ENCODE results near the gene IGBP1. TPM values are rescaled to one million over a fixed set of nuclear protein-coding genes. Genes with fewer than 3 reads are reported as not detected.

IGBP1 gene
- total RNA-seq, 2 experiments from 2014 or later, result 50.8 to 51.5 TPM

- H3K27me3 Mint-ChIP-seq, result no peaks in the 10 kb centered on the region
- H3K9me3 Mint-ChIP-seq, result no peaks in the 10 kb centered on the region
- POLR2A ChIA-PET, result no interaction called here
- no peak for DNase-seq
- intact Hi-C loops (cut with micrococcal nuclease), result no loop called here
- no peaks in the 10 kb centered on the region for H3K4me1 Mint-ChIP-seq (ENCODE audit: low read depth)
- CTCF ChIA-PET, result no interaction called here
- H3K36me3 Mint-ChIP-seq, result no peaks in the 10 kb centered on the region
- no peak overlapping the region for H3K4me3 Mint-ChIP-seq
- H3K27ac Mint-ChIP-seq, result no peak overlapping the region
Observed at GRCh38 chrX:70124678-70125077, 8.6 kb upstream of the IGBP1 start.

- H3K36me3 Mint-ChIP-seq, result no peaks in the 10 kb centered on the region
- intact Hi-C loops (cut with micrococcal nuclease), result no loop called here
- CTCF ChIA-PET, result no interaction called here
- H3K4me3 Mint-ChIP-seq, result no peak overlapping the region
- H3K27ac Mint-ChIP-seq, result no peak overlapping the region
- POLR2A ChIA-PET, result no interaction called here
- no peaks in the 10 kb centered on the region for H3K27me3 Mint-ChIP-seq
- DNase-seq, result no peak
- H3K9me3 Mint-ChIP-seq, result no peaks in the 10 kb centered on the region
- peaks cover 8% of the 10 kb centered on the region for H3K4me1 Mint-ChIP-seq (ENCODE audit: low read depth)
Observed at GRCh38 chrX:70128071-70128470, 5.2 kb upstream of the IGBP1 start.

- Mint-ChIP-seq H3K27me3 (no peaks in the 10 kb centered on the region), H3K4me3 (no peak overlapping the region), H3K36me3 (no peaks in the 10 kb centered on the region), H3K27ac (no peak overlapping the region), H3K4me1 (ENCODE audit: low read depth) (peaks cover 11% of the 10 kb centered on the region), H3K9me3 (no peaks in the 10 kb centered on the region)
- intact Hi-C loops (cut with micrococcal nuclease), result loop anchor here (5.0 to 10.0 kb wide), 5 partner anchors 165 to 1625 kb away; partner anchors contain the start of genes EDA, EFNB1 and KIF4A
- no peak for DNase-seq
- ChIA-PET POLR2A (no interaction called here), CTCF (interaction anchor here (0.5 to 0.9 kb wide), 2 partner anchors 41 to 592 kb away, joined by 3 to 4 read pairs; no protein-coding TSS in a partner anchor)
Observed at GRCh38 chrX:70129816-70130215, 3.4 kb upstream of the IGBP1 start.

DNA sequence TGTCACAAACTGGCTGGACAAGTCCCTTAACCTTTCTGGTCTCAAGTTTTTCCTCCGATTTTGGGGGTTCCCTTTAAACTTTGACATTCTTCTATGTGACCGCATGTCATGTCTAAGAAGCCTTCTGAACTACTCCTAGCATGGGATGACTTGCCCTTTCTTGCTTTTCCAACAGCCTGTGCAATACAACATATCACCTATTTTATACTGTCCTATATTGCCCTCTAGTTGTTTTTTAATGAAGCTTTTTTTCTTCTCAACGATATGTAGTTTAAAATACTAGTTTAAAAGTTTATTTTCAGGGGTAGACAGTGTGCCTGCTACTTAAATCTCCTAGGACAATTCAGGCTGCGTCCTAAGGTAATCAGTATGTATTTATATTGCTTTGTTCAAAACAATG is 1.0 kb upstream of the IGBP1 start:
- no peak overlapping the region for H3K27ac Mint-ChIP-seq
- no peak for DNase-seq
- H3K27me3 Mint-ChIP-seq, result no peaks in the 10 kb centered on the region
- ChIA-PET POLR2A (interaction anchor here (0.6 kb wide), 1 partner anchor 376 kb away, joined by 5 read pairs; no protein-coding TSS in a partner anchor), CTCF (interaction anchor here (0.7 to 1.7 kb wide), 6 partner anchors 35 to 1561 kb away, joined by 3 to 4 read pairs (median 4); no protein-coding TSS in a partner anchor)
- H3K36me3 Mint-ChIP-seq, result peaks cover 3% of the 10 kb centered on the region
- no peak overlapping the region for H3K4me3 Mint-ChIP-seq
- peaks cover 24% of the 10 kb centered on the region for H3K4me1 Mint-ChIP-seq (ENCODE audit: low read depth)
- no peaks in the 10 kb centered on the region for H3K9me3 Mint-ChIP-seq
- intact Hi-C loops (cut with micrococcal nuclease), result loop anchor here (5.0 to 10.0 kb wide), 5 partner anchors 163 to 1627 kb away; partner anchors contain the start of genes EDA, EFNB1 and KIF4A

GRCh38 chrX:70132877-70133302 is 357 bp upstream of the IGBP1 start:
- Mint-ChIP-seq H3K27me3 (no peaks in the 10 kb centered on the region), H3K4me1 (ENCODE audit: low read depth) (peaks cover 24% of the 10 kb centered on the region), H3K27ac (peak overlapping the region; percentile 96), H3K4me3 (peak overlapping the region; percentile 98), H3K36me3 (peaks cover 3% of the 10 kb centered on the region), H3K9me3 (no peaks in the 10 kb centered on the region)
- no peak for DNase-seq
- intact Hi-C loops (cut with micrococcal nuclease), result loop anchor here (1.0 to 10.0 kb wide), 6 partner anchors 162 to 1628 kb away; partner anchors contain the start of genes EDA, EFNB1 and KIF4A
- ChIA-PET CTCF (interaction anchor here (0.7 to 1.7 kb wide), 8 partner anchors 35 to 1561 kb away, joined by 3 to 5 read pairs (median 4); partner anchors contain the start of gene PJA1), POLR2A (interaction anchor here (0.6 kb wide), 1 partner anchor 375 kb away, joined by 5 read pairs; no protein-coding TSS in a partner anchor)

DNA sequence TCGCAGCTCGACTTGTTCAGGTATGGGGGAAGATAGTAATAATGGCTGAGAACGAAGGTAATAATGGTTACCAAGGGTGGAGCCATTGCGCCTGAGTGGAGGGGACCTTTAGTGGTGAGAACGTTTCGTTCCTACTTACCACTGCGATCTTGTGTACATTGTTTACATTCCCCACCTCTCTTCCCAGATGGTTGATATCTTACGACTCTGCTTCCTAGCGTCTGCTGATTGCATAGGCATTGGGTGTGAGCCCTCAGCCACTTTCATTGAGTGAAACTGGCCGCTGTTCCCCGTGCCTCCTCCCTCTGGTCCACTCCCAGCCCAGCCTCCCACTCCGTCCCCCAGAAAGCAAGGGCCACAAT is 850 bp downstream of the IGBP1 start:
- DNase-seq, result no peak
- Mint-ChIP-seq H3K27ac (peak overlapping the region; percentile 96), H3K36me3 (peaks cover 3% of the 10 kb centered on the region), H3K9me3 (no peaks in the 10 kb centered on the region), H3K4me3 (peak overlapping the region; percentile 98), H3K4me1 (ENCODE audit: low read depth) (peaks cover 24% of the 10 kb centered on the region), H3K27me3 (no peaks in the 10 kb centered on the region)
- POLR2A ChIA-PET, result interaction anchor here (0.6 to 1.0 kb wide), 2 partner anchors 299 to 531 kb away, joined by 3 to 5 read pairs; no protein-coding TSS in a partner anchor
- intact Hi-C loops (cut with micrococcal nuclease), result loop anchor here (5.0 to 10.0 kb wide), 5 partner anchors 161 to 1629 kb away; partner anchors contain the start of genes EDA, EFNB1 and KIF4A
- CTCF ChIA-PET, result interaction anchor here (0.8 to 1.7 kb wide), 5 partner anchors 40 to 969 kb away, joined by 3 to 5 read pairs (median 4); partner anchors contain the start of gene PJA1

GRCh38 chrX:70138622-70139021 is 5.4 kb downstream of the IGBP1 start:
- H3K4me1 Mint-ChIP-seq (ENCODE audit: low read depth), result peaks cover 25% of the 10 kb centered on the region
- DNase-seq, result no peak
- H3K27me3 Mint-ChIP-seq, result no peaks in the 10 kb centered on the region
- no peak overlapping the region for H3K27ac Mint-ChIP-seq
- CTCF ChIA-PET, result no interaction called here
- POLR2A ChIA-PET, result no interaction called here
- intact Hi-C loops (cut with micrococcal nuclease), result loop anchor here (10.0 kb wide), 3 partner anchors 156 to 1634 kb away; partner anchors contain the start of gene KIF4A
- no peaks in the 10 kb centered on the region for H3K9me3 Mint-ChIP-seq
- peaks cover 18% of the 10 kb centered on the region for H3K36me3 Mint-ChIP-seq
- no peak overlapping the region for H3K4me3 Mint-ChIP-seq

DNA sequence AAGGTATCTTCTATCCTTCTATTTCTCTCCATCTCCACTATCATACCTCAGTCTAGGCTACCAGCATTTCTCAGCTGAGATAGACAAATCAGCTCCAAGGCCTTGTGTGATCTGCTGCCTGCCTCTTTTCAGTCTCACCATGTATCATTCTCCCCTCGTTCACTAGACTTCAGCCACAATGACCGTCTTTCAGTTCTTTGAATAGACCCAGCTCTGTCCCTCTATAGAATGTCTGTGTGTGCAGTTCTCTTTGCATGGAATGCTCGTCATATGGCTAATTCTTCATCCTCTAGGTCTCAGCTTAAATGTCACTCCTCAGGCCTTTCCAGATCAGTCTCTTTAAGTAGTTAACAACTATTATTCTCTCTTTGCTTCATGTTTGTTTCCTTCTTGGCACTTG is 6.5 kb downstream of the IGBP1 start:
- intact Hi-C loops (cut with micrococcal nuclease), result loop anchor here (10.0 kb wide), 3 partner anchors 155 to 1635 kb away; partner anchors contain the start of gene KIF4A
- CTCF ChIA-PET, result no interaction called here
- Mint-ChIP-seq H3K4me3 (no peak overlapping the region), H3K4me1 (ENCODE audit: low read depth) (peaks cover 23% of the 10 kb centered on the region), H3K27ac (no peak overlapping the region), H3K9me3 (no peaks in the 10 kb centered on the region), H3K27me3 (no peaks in the 10 kb centered on the region), H3K36me3 (peaks cover 18% of the 10 kb centered on the region)
- POLR2A ChIA-PET, result no interaction called here
- DNase-seq, result no peak

DNA sequence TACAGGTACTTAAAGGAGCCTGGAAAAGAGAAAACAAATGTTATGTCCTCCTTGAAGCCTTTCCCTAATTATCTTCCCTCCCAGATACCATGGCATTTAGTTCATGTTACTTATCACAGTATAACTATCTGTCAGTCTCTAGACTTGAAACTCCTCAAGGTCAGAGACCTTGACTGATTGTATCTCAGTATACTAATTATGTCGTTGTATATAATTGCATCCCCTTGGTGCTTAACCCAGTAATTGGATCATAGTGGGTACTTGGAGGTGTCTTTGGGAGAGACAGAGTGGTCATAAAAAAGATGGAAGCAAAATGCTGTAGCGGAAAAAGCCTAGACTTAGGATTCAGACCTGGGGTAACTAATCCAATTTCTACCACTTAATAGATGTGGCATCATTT is 8.1 kb downstream of the IGBP1 start:
- no peaks in the 10 kb centered on the region for H3K27me3 Mint-ChIP-seq
- no peaks in the 10 kb centered on the region for H3K9me3 Mint-ChIP-seq
- CTCF ChIA-PET, result no interaction called here
- no peak overlapping the region for H3K27ac Mint-ChIP-seq
- POLR2A ChIA-PET, result no interaction called here
- intact Hi-C loops (cut with micrococcal nuclease), result no loop called here
- H3K4me3 Mint-ChIP-seq, result no peak overlapping the region
- peaks cover 18% of the 10 kb centered on the region for H3K36me3 Mint-ChIP-seq
- DNase-seq, result no peak
- peaks cover 14% of the 10 kb centered on the region for H3K4me1 Mint-ChIP-seq (ENCODE audit: low read depth)

- Mint-ChIP-seq H3K36me3 (peaks cover 2% of the 10 kb centered on the region), H3K4me3 (no peak overlapping the region), H3K4me1 (ENCODE audit: low read depth) (peaks cover 7% of the 10 kb centered on the region), H3K9me3 (no peaks in the 10 kb centered on the region), H3K27me3 (no peaks in the 10 kb centered on the region), H3K27ac (peak overlapping the region; percentile 15)
- intact Hi-C loops (cut with micrococcal nuclease), result no loop called here
- CTCF ChIA-PET, result no interaction called here
- POLR2A ChIA-PET, result no interaction called here
- DNase-seq, result no peak
Observed at GRCh38 chrX:70166601-70167590, 33.6 kb downstream of the IGBP1 start.

- intact Hi-C loops (cut with micrococcal nuclease), result no loop called here
- no peak for DNase-seq
- no peak overlapping the region for H3K27ac Mint-ChIP-seq
- H3K27me3 Mint-ChIP-seq, result no peaks in the 10 kb centered on the region
- ChIA-PET POLR2A (no interaction called here), CTCF (interaction anchor here (0.7 to 0.8 kb wide), 2 partner anchors 15 to 29 kb away, joined by 3 read pairs; no protein-coding TSS in a partner anchor)
- H3K4me1 Mint-ChIP-seq (ENCODE audit: low read depth), result peaks cover 7% of the 10 kb centered on the region
- no peaks in the 10 kb centered on the region for H3K9me3 Mint-ChIP-seq
- peaks cover 2% of the 10 kb centered on the region for H3K36me3 Mint-ChIP-seq
- H3K4me3 Mint-ChIP-seq, result no peak overlapping the region
Observed at GRCh38 chrX:70168238-70169188, 35.3 kb downstream of the IGBP1 start.
